ENCODE data around the gene FGF21.

Gene FGF21

GRCh38 chr19:48807590-48808308 is 52.4 kb downstream of the FGF21 start:
- H3K4me1 Mint-ChIP-seq, result peaks cover 32% of the 10 kb centered on the region
- peaks cover 2% of the 10 kb centered on the region for H3K36me3 Mint-ChIP-seq (ENCODE audit: insufficient read depth)
- no peaks in the 10 kb centered on the region for H3K27me3 Mint-ChIP-seq
- DNase-seq (ENCODE audit: low spot score in 2 of 2) (no peak), ATAC-seq (replicated peaks; ENCODE audit: extremely low read depth, poor library complexity, severe bottlenecking) (no peak)
- no peak overlapping the region for H3K4me3 Mint-ChIP-seq
- no peak overlapping the region for H3K27ac Mint-ChIP-seq (ENCODE audit: low read depth)
- no peaks in the 10 kb centered on the region for H3K9me3 Mint-ChIP-seq
